ENCODE measurements around the gene VPREB3. TPM values are rescaled to one million over a fixed set of nuclear protein-coding genes. Genes with fewer than 3 reads are reported as not detected.

The VPREB3 gene
- total RNA-seq, 1 experiment from 2014 or later = 2.4 TPM

DNA sequence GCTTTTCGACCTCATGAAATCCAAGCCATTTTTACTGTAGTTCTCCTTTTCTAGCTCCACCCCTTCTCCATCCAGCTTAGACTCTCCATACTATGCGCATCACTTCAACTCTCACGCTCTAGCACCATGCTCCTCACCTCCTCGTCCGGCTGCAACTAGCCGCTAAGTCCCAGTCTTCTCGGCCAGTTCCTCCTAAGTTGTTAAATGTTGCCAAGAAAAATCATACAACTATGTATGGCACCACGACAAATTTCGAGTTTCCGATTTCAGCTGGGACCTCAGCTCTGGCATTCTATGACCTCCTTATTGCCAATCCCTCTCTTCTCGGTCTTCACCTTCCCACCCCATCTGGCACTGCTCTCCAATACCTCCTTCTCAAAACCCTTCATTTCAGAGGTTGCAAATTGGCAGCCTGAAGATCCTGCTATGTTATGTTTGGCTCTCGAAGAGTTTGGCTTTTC lies 4.4 kb downstream of the VPREB3 start:
- H3K9ac ChIP-seq (ENCODE audit: low read length) = peak overlapping the region; percentile 92
- intact Hi-C loops (cut with micrococcal nuclease) = no loop called here
- no TSS peak for BruUV-seq (replicated peaks)
- no peaks in the 10 kb centered on the region for H4K20me1 ChIP-seq (ENCODE audit: insufficient read depth)
- peak overlapping the region; percentile 65 to 82 for H3K4me3 ChIP-seq (replicated peaks in 1 of 2; ENCODE audit: low read depth in 1 of 2, low read length in 2 of 2)
- no peak overlapping the region for H3K27ac ChIP-seq (ENCODE audit: low read depth, low read length)
- TF ChIP-seq, protein P1, sequence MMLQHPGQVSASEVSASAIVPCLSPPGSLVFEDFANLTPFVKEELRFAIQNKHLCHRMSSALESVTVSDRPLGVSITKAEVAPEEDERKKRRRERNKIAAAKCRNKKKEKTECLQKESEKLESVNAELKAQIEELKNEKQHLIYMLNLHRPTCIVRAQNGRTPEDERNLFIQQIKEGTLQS (IDR thresholded peaks at IDR 0.05) = no peak
- no peak for TF ChIP-seq ZFX (IDR thresholded peaks at IDR 0.05)
- no peak for TF ChIP-seq SRF (IDR thresholded peaks at IDR 0.05; ENCODE audit: low read depth)
- no peak for TF ChIP-seq YY1 (IDR thresholded peaks at IDR 0.05; ENCODE audit: extremely low read depth, insufficient replicate concordance, low read depth, low read length)
- no peak for TF ChIP-seq ZNF274 (IDR thresholded peaks at IDR 0.05; ENCODE audit: low read depth, low read length)
- TF ChIP-seq SP1 (IDR thresholded peaks at IDR 0.05; ENCODE audit: low read depth) = no peak
- TF ChIP-seq CEBPB (IDR thresholded peaks at IDR 0.05; ENCODE audit: low read depth) = no peak
- TF ChIP-seq, protein P2, sequence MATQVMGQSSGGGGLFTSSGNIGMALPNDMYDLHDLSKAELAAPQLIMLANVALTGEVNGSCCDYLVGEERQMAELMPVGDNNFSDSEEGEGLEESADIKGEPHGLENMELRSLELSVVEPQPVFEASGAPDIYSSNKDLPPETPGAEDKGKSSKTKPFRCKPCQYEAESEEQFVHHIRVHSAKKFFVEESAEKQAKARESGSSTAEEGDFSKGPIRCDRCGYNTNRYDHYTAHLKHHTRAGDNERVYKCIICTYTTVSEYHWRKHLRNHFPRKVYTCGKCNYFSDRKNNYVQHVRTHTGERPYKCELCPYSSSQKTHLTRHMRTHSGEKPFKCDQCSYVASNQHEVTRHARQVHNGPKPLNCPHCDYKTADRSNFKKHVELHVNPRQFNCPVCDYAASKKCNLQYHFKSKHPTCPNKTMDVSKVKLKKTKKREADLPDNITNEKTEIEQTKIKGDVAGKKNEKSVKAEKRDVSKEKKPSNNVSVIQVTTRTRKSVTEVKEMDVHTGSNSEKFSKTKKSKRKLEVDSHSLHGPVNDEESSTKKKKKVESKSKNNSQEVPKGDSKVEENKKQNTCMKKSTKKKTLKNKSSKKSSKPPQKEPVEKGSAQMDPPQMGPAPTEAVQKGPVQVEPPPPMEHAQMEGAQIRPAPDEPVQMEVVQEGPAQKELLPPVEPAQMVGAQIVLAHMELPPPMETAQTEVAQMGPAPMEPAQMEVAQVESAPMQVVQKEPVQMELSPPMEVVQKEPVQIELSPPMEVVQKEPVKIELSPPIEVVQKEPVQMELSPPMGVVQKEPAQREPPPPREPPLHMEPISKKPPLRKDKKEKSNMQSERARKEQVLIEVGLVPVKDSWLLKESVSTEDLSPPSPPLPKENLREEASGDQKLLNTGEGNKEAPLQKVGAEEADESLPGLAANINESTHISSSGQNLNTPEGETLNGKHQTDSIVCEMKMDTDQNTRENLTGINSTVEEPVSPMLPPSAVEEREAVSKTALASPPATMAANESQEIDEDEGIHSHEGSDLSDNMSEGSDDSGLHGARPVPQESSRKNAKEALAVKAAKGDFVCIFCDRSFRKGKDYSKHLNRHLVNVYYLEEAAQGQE (IDR thresholded peaks at IDR 0.05; ENCODE audit: low read depth) = no peak
- no peak for TF ChIP-seq TCF7L2 (IDR thresholded peaks at IDR 0.05; ENCODE audit: borderline replicate concordance, extremely low read depth, insufficient read depth, insufficient read length)
- TF ChIP-seq SIN3A (IDR thresholded peaks at IDR 0.05; ENCODE audit: low read depth) = no peak
- no peak for TF ChIP-seq FOSL1 (IDR thresholded peaks at IDR 0.05; ENCODE audit: low read depth)
- no peak for TF ChIP-seq CBX3 (IDR thresholded peaks at IDR 0.05; ENCODE audit: low read depth)
- TF ChIP-seq RAD21 (IDR thresholded peaks at IDR 0.05; ENCODE audit: low read depth) = no peak
- TF ChIP-seq, protein P3, sequence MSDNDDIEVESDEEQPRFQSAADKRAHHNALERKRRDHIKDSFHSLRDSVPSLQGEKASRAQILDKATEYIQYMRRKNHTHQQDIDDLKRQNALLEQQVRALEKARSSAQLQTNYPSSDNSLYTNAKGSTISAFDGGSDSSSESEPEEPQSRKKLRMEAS (IDR thresholded peaks at IDR 0.05) = no peak
- no peak for TF ChIP-seq POLR2A (IDR thresholded peaks at IDR 0.05; ENCODE audit: borderline replicate concordance, extremely low read depth, insufficient read depth, insufficient read length)
- no peak for TF ChIP-seq EZH2 (IDR thresholded peaks at IDR 0.05)
- TF ChIP-seq, protein P4, sequence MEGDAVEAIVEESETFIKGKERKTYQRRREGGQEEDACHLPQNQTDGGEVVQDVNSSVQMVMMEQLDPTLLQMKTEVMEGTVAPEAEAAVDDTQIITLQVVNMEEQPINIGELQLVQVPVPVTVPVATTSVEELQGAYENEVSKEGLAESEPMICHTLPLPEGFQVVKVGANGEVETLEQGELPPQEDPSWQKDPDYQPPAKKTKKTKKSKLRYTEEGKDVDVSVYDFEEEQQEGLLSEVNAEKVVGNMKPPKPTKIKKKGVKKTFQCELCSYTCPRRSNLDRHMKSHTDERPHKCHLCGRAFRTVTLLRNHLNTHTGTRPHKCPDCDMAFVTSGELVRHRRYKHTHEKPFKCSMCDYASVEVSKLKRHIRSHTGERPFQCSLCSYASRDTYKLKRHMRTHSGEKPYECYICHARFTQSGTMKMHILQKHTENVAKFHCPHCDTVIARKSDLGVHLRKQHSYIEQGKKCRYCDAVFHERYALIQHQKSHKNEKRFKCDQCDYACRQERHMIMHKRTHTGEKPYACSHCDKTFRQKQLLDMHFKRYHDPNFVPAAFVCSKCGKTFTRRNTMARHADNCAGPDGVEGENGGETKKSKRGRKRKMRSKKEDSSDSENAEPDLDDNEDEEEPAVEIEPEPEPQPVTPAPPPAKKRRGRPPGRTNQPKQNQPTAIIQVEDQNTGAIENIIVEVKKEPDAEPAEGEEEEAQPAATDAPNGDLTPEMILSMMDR (IDR thresholded peaks at IDR 0.05 in 2 of 3, conservative IDR thresholded peaks at IDR 0.05 in 1 of 3; ENCODE audit: borderline replicate concordance in 1 of 3, insufficient read depth in 1 of 3, low read depth in 2 of 3, low read length in 2 of 3) = no peak
- TF ChIP-seq EZH2phosphoT487 (IDR thresholded peaks at IDR 0.05; ENCODE audit: borderline replicate concordance) = no peak
- TF ChIP-seq, protein P5, sequence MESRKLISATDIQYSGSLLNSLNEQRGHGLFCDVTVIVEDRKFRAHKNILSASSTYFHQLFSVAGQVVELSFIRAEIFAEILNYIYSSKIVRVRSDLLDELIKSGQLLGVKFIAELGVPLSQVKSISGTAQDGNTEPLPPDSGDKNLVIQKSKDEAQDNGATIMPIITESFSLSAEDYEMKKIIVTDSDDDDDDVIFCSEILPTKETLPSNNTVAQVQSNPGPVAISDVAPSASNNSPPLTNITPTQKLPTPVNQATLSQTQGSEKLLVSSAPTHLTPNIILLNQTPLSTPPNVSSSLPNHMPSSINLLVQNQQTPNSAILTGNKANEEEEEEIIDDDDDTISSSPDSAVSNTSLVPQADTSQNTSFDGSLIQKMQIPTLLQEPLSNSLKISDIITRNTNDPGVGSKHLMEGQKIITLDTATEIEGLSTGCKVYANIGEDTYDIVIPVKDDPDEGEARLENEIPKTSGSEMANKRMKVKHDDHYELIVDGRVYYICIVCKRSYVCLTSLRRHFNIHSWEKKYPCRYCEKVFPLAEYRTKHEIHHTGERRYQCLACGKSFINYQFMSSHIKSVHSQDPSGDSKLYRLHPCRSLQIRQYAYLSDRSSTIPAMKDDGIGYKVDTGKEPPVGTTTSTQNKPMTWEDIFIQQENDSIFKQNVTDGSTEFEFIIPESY (IDR thresholded peaks at IDR 0.05; ENCODE audit: extremely low read depth, insufficient replicate concordance, low read length) = no peak
- TF ChIP-seq JUND (IDR thresholded peaks at IDR 0.05) = no peak
- no peaks in the 10 kb centered on the region for H3K79me2 ChIP-seq (ENCODE audit: insufficient read depth, low read length)
- ChIA-PET CTCF (interaction anchor here (0.6 to 0.8 kb wide), 4 partner anchors 12 to 1024 kb away, joined by 3 read pairs; no protein-coding TSS in a partner anchor), RAD21 (ENCODE audit: low non-redundant PET in 1 of 2, low total read pairs in 2 of 2, uncharacterized antibody in 2 of 2, unreplicated experiment in 2 of 2) (no interaction called here), POLR2A (interaction anchor here (0.7 kb wide), 1 partner anchor 40 kb away, joined by 3 read pairs; no protein-coding TSS in a partner anchor)
- peaks cover 8 to 25% of the 10 kb centered on the region in 2 experiments for H3K4me1 ChIP-seq (ENCODE audit: control insufficient read depth in 1 of 2, insufficient read depth in 2 of 2, low read length in 2 of 2)
- H3K4me2 ChIP-seq (ENCODE audit: low read length) = peak overlapping the region; percentile 94
- H3K9me2 ChIP-seq (ENCODE audit: insufficient read depth) = no peaks in the 10 kb centered on the region
- peaks cover 0 to 3% of the 10 kb centered on the region in 2 experiments; a peak in 1 of 4 replicates for H3K36me3 ChIP-seq (ENCODE audit: control insufficient read depth in 1 of 2, insufficient read depth in 2 of 2, low read length in 2 of 2)
- DNase-seq (ENCODE audit: low read depth, low spot score) (no peak), ATAC-seq (no peak)
- H2AFZ ChIP-seq (ENCODE audit: low read depth, low read length, poor library complexity, severe bottlenecking) = no peak overlapping the region
- no peaks in the 10 kb centered on the region for H3K9me3 ChIP-seq (ENCODE audit: control insufficient read depth in 1 of 2, insufficient read depth in 1 of 2, low read depth in 1 of 2, low read length in 2 of 2)
- no peaks in the 10 kb centered on the region for H3K27me3 ChIP-seq (ENCODE audit: insufficient read depth, low read length)

Data from HCT116 (cell line).